HepG2 (cell line): ENCODE measurements around the gene UBAP2. TPM values are rescaled to one million over a fixed set of nuclear protein-coding genes. Genes with fewer than 3 reads are reported as not detected.

Source experiments
- ATAC-seq: fragments of 200-7000 bp; cut with Tn5 transposase; 3 replicates; pipeline ENCODE4 v1.9.1; 2020; ENCODE audit warnings: mild to moderate bottlenecking, moderate library complexity
- BruUV-seq: library from RNA; stranded (reverse); fragments of 400-500 nt; replicated peaks from 2 replicates; lab custom pipeline; 2021; lab: Mats Ljungman, UMichigan
- CTCF ChIA-PET: fragments of 300-600 bp; formaldehyde crosslinking; extraction: SDS; loops from one replicate; lab custom pipeline; 2021; ENCODE audit warnings: low total read pairs, inconsistent platforms, low intra/inter-chr PET ratio; lab: Yijun Ruan, JAX
- POLR2A ChIA-PET: fragments of 350-600 bp; sonication (Branson Sonifier 250); formaldehyde crosslinking; loops from one replicate; lab custom pipeline; 2020; ENCODE audit warnings: antibody characterized with exemption, inconsistent platforms; lab: Yijun Ruan, JAX
- DNase-seq: peaks from one replicate; pipeline ENCODE4 v3.0.0-alpha.2; 2015; ENCODE audit warnings: low spot score
- FAIRE-seq: peaks from 3 replicates; lab custom pipeline; 2011; peaks lifted over from hg19 to GRCh38; lab: Jason Lieb, UNC
- H2AFZ ChIP-seq: one replicate; pipeline ENCODE4 v1.6.1; 2011; ENCODE audit warnings: low read length, inconsistent platforms
- H3K27ac ChIP-seq: fragments of 300-600 bp; 3 replicates; pipeline ENCODE4 v1.8.0; 2011; ENCODE audit warnings: mixed run types, mild to moderate bottlenecking, mixed read lengths, low read length, inconsistent platforms; ENCODE audit not compliant: insufficient read depth; ENCODE audit errors: extremely low read length
- H3K27me3 ChIP-seq, 2 experiments: fragments of 200-600 bp in 1 of 2; 2 replicates in 1 of 2; 3 replicates in 1 of 2; pipeline versions ENCODE4 v1.6.0 to v1.8.0; 2011; ENCODE audit warnings: low read length in 2 of 2, mild to moderate bottlenecking in 2 of 2, moderate library complexity in 2 of 2, inconsistent platforms in 1 of 2; ENCODE audit not compliant: insufficient read depth in 2 of 2, control insufficient read depth in 1 of 2
- H3K36me3 ChIP-seq, 2 experiments: fragments of 200-600 bp in 1 of 2; replicated peaks in 1 of 2; 2 replicates in 1 of 2; 3 replicates in 1 of 2; pipeline versions ENCODE4 v1.5.1 to v1.8.0; 2011; ENCODE audit warnings: low read length in 2 of 2, inconsistent platforms in 1 of 2; ENCODE audit not compliant: insufficient read depth in 2 of 2, control insufficient read depth in 1 of 2
- H3K4me1 ChIP-seq: 2 replicates; pipeline ENCODE4 v1.5.1; 2012; ENCODE audit warnings: low read length, inconsistent platforms; ENCODE audit not compliant: insufficient read depth
- H3K4me2 ChIP-seq: 2 replicates; pipeline ENCODE4 v1.6.0; 2011; ENCODE audit warnings: low read depth, low read length, inconsistent platforms
- H3K4me3 ChIP-seq, 3 experiments: fragments of 200-600 bp in 1 of 3; sonication (generic), shearing (Covaris generic) in 1 of 3; replicated peaks in 1 of 3; 2 replicates each; pipeline ENCODE4 v1.5.1; 2011 to 2016; ENCODE audit warnings: low read length in 3 of 3, inconsistent platforms in 2 of 3, low read depth in 2 of 3, mild to moderate bottlenecking in 2 of 3, control low read depth in 1 of 3, mixed read lengths in 1 of 3; ENCODE audit not compliant: insufficient read depth in 1 of 3
- H3K79me2 ChIP-seq: one replicate; pipeline ENCODE4 v1.6.1; 2011; ENCODE audit warnings: low read length, inconsistent platforms; ENCODE audit not compliant: insufficient read depth
- H3K9ac ChIP-seq: 2 replicates; pipeline ENCODE4 v1.6.0; 2011; ENCODE audit warnings: mild to moderate bottlenecking, low read depth, low read length, inconsistent platforms; ENCODE audit not compliant: insufficient read depth
- H3K9me3 ChIP-seq: 2 replicates; pipeline ENCODE4 v1.5.1; 2012; ENCODE audit warnings: mild to moderate bottlenecking, low read length
- H4K20me1 ChIP-seq: 2 replicates; pipeline ENCODE4 v1.6.0; 2011; ENCODE audit warnings: inconsistent platforms, mild to moderate bottlenecking, low read length, moderate library complexity; ENCODE audit not compliant: insufficient read depth
- AFF4 ChIP-seq: sonication (generic); formaldehyde crosslinking; IDR thresholded peaks from 2 replicates; pipeline ENCODE4 v1.4.0; 2020; ENCODE audit warnings: missing genetic modification reagents
- AGO1 ChIP-seq: fragments of 200-400 bp; formaldehyde crosslinking; IDR thresholded peaks from 2 replicates; pipeline ENCODE4 v1.6.1; 2017; ENCODE audit warnings: mild to moderate bottlenecking, low read depth, low read length, moderate library complexity; ENCODE audit not compliant: poor library complexity, severe bottlenecking
- CCAR2 ChIP-seq: fragments of 200-400 bp; formaldehyde crosslinking; optimal IDR thresholded peaks from 2 replicates; pipeline ENCODE3; 2018; ENCODE audit warnings: low read depth, mild to moderate bottlenecking, low read length, moderate library complexity
- CEBPB ChIP-seq: IDR thresholded peaks from 2 replicates; pipeline ENCODE4 v1.6.1; 2011; ENCODE audit warnings: low read depth, low read length, improper control_type of control experiment, borderline replicate concordance
- FUBP1 ChIP-seq: sonication (generic); formaldehyde crosslinking; IDR thresholded peaks from 2 replicates; pipeline ENCODE4 v1.5.1; 2020; ENCODE audit warnings: missing genetic modification reagents, mild to moderate bottlenecking, borderline replicate concordance
- GTF3A ChIP-seq: sonication (generic); formaldehyde crosslinking; conservative IDR thresholded peaks from 2 replicates; pipeline ENCODE4 v1.4.0; 2020; ENCODE audit warnings: mild to moderate bottlenecking, missing genetic modification reagents
- HIVEP1 ChIP-seq: sonication (generic); formaldehyde crosslinking; IDR thresholded peaks from 2 replicates; pipeline ENCODE4 v1.4.0; 2020; ENCODE audit warnings: mild to moderate bottlenecking, missing genetic modification reagents
- HMG20B ChIP-seq: conservative IDR thresholded peaks from 2 replicates; pipeline ENCODE4 v1.6.1; 2016; ENCODE audit warnings: missing genetic modification reagents, missing compliant biosample characterization
- KLF11 ChIP-seq: IDR thresholded peaks from 2 replicates; pipeline ENCODE4 v1.6.1; 2016; ENCODE audit warnings: missing compliant biosample characterization
- MAFG ChIP-seq: sonication (generic); formaldehyde crosslinking; IDR thresholded peaks from 2 replicates; pipeline ENCODE4 v1.5.1; 2020; ENCODE audit warnings: mild to moderate bottlenecking, missing genetic modification reagents
- MAFK ChIP-seq, 2 experiments: IDR thresholded peaks in 1 of 2; conservative IDR thresholded peaks in 1 of 2; 2 replicates each; pipeline ENCODE4 v1.6.1; 2011; ENCODE audit warnings: improper control_type of control experiment in 2 of 2, low read length in 2 of 2
- NR2C2 ChIP-seq: sonication (generic); formaldehyde crosslinking; IDR thresholded peaks from 2 replicates; pipeline ENCODE4 v1.4.0; 2020; ENCODE audit warnings: missing genetic modification reagents, mild to moderate bottlenecking, moderate library complexity, borderline replicate concordance
- NR2F1 ChIP-seq, 2 experiments: fragments of 450-650 bp in 1 of 2; formaldehyde crosslinking in 1 of 2; IDR thresholded peaks; 2 replicates each; pipeline versions ENCODE4 v1.5.0 to v1.6.1; 2016 to 2020; ENCODE audit warnings: mild to moderate bottlenecking in 1 of 2, missing compliant biosample characterization in 1 of 2, missing genetic modification reagents in 1 of 2, moderate library complexity in 1 of 2
- SAP130 ChIP-seq: IDR thresholded peaks from 2 replicates; pipeline ENCODE4 v1.6.1; 2016; ENCODE audit warnings: low read depth
- TEAD3 ChIP-seq: optimal IDR thresholded peaks from 2 replicates; pipeline ENCODE3; 2016; ENCODE audit warnings: borderline replicate concordance
- ZFY ChIP-seq: sonication (generic); formaldehyde crosslinking; IDR thresholded peaks from 2 replicates; pipeline ENCODE4 v1.4.0; 2020; ENCODE audit warnings: missing genetic modification reagents
- ZNF121 ChIP-seq: sonication (generic); formaldehyde crosslinking; IDR thresholded peaks from 2 replicates; pipeline ENCODE4 v1.5.0; 2020; ENCODE audit warnings: mild to moderate bottlenecking, missing genetic modification reagents
- ZNF256 ChIP-seq: sonication (generic); formaldehyde crosslinking; conservative IDR thresholded peaks from 2 replicates; pipeline ENCODE4 v1.4.0; 2020; ENCODE audit warnings: missing genetic modification reagents
- ZNF615 ChIP-seq: sonication (generic); formaldehyde crosslinking; IDR thresholded peaks from 2 replicates; pipeline ENCODE4 v1.5.0; 2020; ENCODE audit warnings: mild to moderate bottlenecking, missing genetic modification reagents, borderline replicate concordance
- ZSCAN22 ChIP-seq: sonication (generic); formaldehyde crosslinking; IDR thresholded peaks from 2 replicates; pipeline ENCODE4 v1.4.0; 2020; ENCODE audit warnings: mild to moderate bottlenecking, missing genetic modification reagents
- ZSCAN30 ChIP-seq: sonication (generic); formaldehyde crosslinking; IDR thresholded peaks from 2 replicates; pipeline ENCODE4 v1.5.0; 2020; ENCODE audit warnings: mild to moderate bottlenecking, missing genetic modification reagents
- WGBS: methylation state at CpG from one replicate; pipeline ENCODE4 v1.1.6; 2017; ENCODE audit warnings: low lambda C conversion rate; 5-methylcytosine and 5-hydroxymethylcytosine counted together
- in situ Hi-C: cut with HindIII; loops from 2 replicates; pipeline ENCODE4 v1.10.0; 2017; ENCODE audit warnings: low pct_unique_long_range_greater_than_20kb; ENCODE audit not compliant: extremely low pct_ligation_motif_present
- intact Hi-C: fragments of 100-400 bp; cut with micrococcal nuclease; formaldehyde crosslinking; loops from one replicate; pipeline ENCODE4 v1.10.0; 2022; ENCODE audit not compliant: unreplicated experiment
- polyA plus RNA-seq, 8 experiments: library from polyadenylated mRNA; depleted of rRNA in 3 of 8; stranded (reverse) in 7 of 8; unstranded in 1 of 8; fragments of >200 nt; fragmentation: Illumina TruSeq in 4 of 8; extraction: Trizol in 4 of 8; gene quantifications; 2 replicates each; pipeline versions ENCODE4 v1.2.1 to v1.2.3, GENCODE V29; 2011 to 2016; ENCODE audit warnings: low read depth in 4 of 8, missing spikeins in 1 of 8, mixed read lengths in 1 of 8; ENCODE audit not compliant: insufficient read depth in 1 of 8
- total RNA-seq, 5 experiments: library from RNA; depleted of rRNA; stranded (reverse); fragments of >200 nt; fragmentation: Illumina TruSeq; extraction: Trizol; gene quantifications; 2 replicates each; pipeline ENCODE4 v1.2.3, GENCODE V29; 2016; ENCODE audit warnings: low read depth in 1 of 5

The UBAP2 gene
- total and polyA plus RNA-seq, 2 of the 13 experiments (the other 11 are each of a cell fraction or from before 2014, with no cell fraction given) = 19.0 to 22.0 TPM

DNA sequence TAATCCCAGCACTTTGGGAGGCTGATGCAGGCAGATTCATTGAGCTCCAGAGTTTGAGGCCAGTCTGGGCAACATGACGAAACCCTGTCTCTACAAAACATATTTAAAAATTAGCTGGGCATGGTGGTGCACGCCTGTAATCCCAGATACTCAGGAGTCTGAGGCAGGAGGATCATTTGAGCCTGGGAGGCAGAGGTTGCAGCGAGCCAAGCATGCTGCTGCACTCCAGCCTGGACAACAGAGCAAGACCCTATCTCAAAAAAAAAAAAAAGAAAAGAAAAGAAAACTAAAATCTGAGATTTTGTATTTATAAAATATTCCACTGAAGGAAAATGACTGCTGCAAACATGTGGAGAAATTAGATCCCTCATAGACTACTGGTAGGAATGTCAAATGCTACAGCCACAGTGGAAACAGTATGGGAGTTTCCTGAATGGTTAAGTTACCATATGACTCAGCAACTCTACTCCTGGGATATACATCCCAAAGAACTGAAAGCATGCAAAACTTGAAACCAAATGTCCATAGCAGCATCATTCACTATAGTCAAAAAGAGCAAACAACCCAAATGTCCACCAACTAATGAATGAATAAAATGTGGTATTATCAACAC, 106.1 kb downstream of the UBAP2 start:
- peak; percentile 54 for FAIRE-seq
- no TSS peak for BruUV-seq
- no peak overlapping the region for H2AFZ ChIP-seq
- peaks cover 19 to 62% of the 10 kb centered on the region in 2 experiments for H3K36me3 ChIP-seq
- H4K20me1 ChIP-seq = no peaks in the 10 kb centered on the region
- no peaks in the 10 kb centered on the region for H3K9me3 ChIP-seq
- ATAC-seq = peak; percentile 34; the same call in 1 of the 3 replicates
- H3K27me3 ChIP-seq = no peaks in the 10 kb centered on the region
- no peak overlapping the region for H3K9ac ChIP-seq
- H3K4me2 ChIP-seq = no peak overlapping the region
- CTCF ChIA-PET = no interaction called here
- POLR2A ChIA-PET = no interaction called here
- peaks cover 63% of the 10 kb centered on the region for H3K4me1 ChIP-seq
- 94% methylated on average over 3 of the region's 3 CpGs for WGBS
- H3K27ac ChIP-seq = peak overlapping the region; percentile 99
- intact Hi-C loops = loop anchor here (5.0 to 10.0 kb wide), 2 partner anchors 72 to 130 kb away; no protein-coding TSS in a partner anchor
- H3K4me3 ChIP-seq = no peak overlapping the region
- peaks cover 2% of the 10 kb centered on the region for H3K79me2 ChIP-seq
- peak; percentile 64 for DNase-seq
- in situ Hi-C loops = no loop called here
- no peak for TF ChIP-seq CEBPB
- TF ChIP-seq CCAR2 = no peak
- no peak for TF ChIP-seq ZNF256 (CRISPR knock-in tag)
- no peak for TF ChIP-seq NR2F1 (CRISPR knock-in tag; IDR thresholded peaks at IDR 0.05)
- peak; percentile 56 for TF ChIP-seq TEAD3 (CRISPR knock-in tag)
- TF ChIP-seq ZSCAN22 = no peak
- peak; percentile 87 for TF ChIP-seq ZNF121 (CRISPR knock-in tag)
- TF ChIP-seq KLF11 (CRISPR knock-in tag) = no peak
- no peak for TF ChIP-seq GTF3A (CRISPR knock-in tag)
- no peak for TF ChIP-seq SAP130 (CRISPR knock-in tag)
- TF ChIP-seq FUBP1 (CRISPR knock-in tag) = no peak
- no peak for TF ChIP-seq ZSCAN30 (CRISPR knock-in tag)
- peak; percentile 87 to 91 for TF ChIP-seq MAFK (conservative IDR thresholded peaks at IDR 0.05 in 1 of 2, IDR thresholded peaks at IDR 0.05 in 1 of 2; ENCODE audit: low read length in 2 of 2)
- peak; percentile 46; the same call in 1 of the 2 replicates for TF ChIP-seq MAFG (CRISPR knock-in tag)
- no peak for TF ChIP-seq AFF4
- TF ChIP-seq ZFY (CRISPR knock-in tag) = no peak
- no peak for TF ChIP-seq HMG20B (CRISPR knock-in tag)
- no peak for TF ChIP-seq AGO1
- TF ChIP-seq HIVEP1 (CRISPR knock-in tag) = no peak
- TF ChIP-seq ZNF615 (CRISPR knock-in tag) = no peak
- no peak for TF ChIP-seq NR2C2 (CRISPR knock-in tag)
